HepG2 (cell line): ENCODE data around the gene PRDX2. TPM values are rescaled to one million over a fixed set of nuclear protein-coding genes. Genes with fewer than 3 reads are reported as not detected.

Source experiments
- ELF1 ChIP-seq: sonication (generic); formaldehyde crosslinking; IDR thresholded peaks from 2 replicates; pipeline ENCODE4 v1.4.0; 2020; ENCODE audit warnings: missing genetic modification reagents
- MXI1 ChIP-seq: IDR thresholded peaks from 3 replicates; pipeline ENCODE4 v1.6.1; 2012; ENCODE audit warnings: low read depth, low read length, inconsistent platforms, borderline replicate concordance
- NCOA5 ChIP-seq: sonication (generic); formaldehyde crosslinking; IDR thresholded peaks from 2 replicates; pipeline ENCODE4 v1.4.0; 2020; ENCODE audit warnings: missing genetic modification reagents
- SP1 ChIP-seq, 2 experiments: fragments of 450-650 bp in 1 of 2; sonication (generic) in 1 of 2; formaldehyde crosslinking in 1 of 2; IDR thresholded peaks; 2 replicates each; pipeline versions ENCODE4 v1.4.0 to v1.6.1; 2016 to 2020; ENCODE audit warnings: missing genetic modification reagents in 1 of 2
- TCF12 ChIP-seq, 2 experiments: fragments of 450-650 bp in 1 of 2; sonication (generic) in 1 of 2; formaldehyde crosslinking in 1 of 2; IDR thresholded peaks; 2 replicates each; pipeline versions ENCODE4 v1.6.1 to v1.8.0; 2017 to 2022; ENCODE audit warnings: antibody characterized with exemption in 1 of 2, mild to moderate bottlenecking in 1 of 2, missing genetic modification reagents in 1 of 2, moderate library complexity in 1 of 2
- TRIM24 ChIP-seq: sonication (generic); formaldehyde crosslinking; IDR thresholded peaks from 2 replicates; pipeline ENCODE4 v1.8.0; 2022; ENCODE audit warnings: mild to moderate bottlenecking, missing genetic modification reagents
- ZNF207 ChIP-seq: fragments of 450-650 bp; IDR thresholded peaks from 2 replicates; pipeline ENCODE4 v1.6.1; 2016; ENCODE audit warnings: antibody characterized with exemption, borderline replicate concordance
- ZNF282 ChIP-seq: fragments of 450-650 bp; IDR thresholded peaks from 2 replicates; pipeline ENCODE4 v1.6.1; 2018; ENCODE audit not compliant: partially characterized antibody
- ZNF329 ChIP-seq: sonication (generic); formaldehyde crosslinking; IDR thresholded peaks from 2 replicates; pipeline ENCODE4 v1.9.0; 2021; ENCODE audit warnings: low read depth, mild to moderate bottlenecking, missing genetic modification reagents
- ZNF569 ChIP-seq: sonication (generic); formaldehyde crosslinking; IDR thresholded peaks from 2 replicates; pipeline ENCODE4 v1.5.0; 2020; ENCODE audit warnings: mild to moderate bottlenecking, missing genetic modification reagents, moderate library complexity, borderline replicate concordance
- ZNF670 ChIP-seq: sonication (generic); formaldehyde crosslinking; IDR thresholded peaks from 2 replicates; pipeline ENCODE4 v1.8.0; 2022; ENCODE audit warnings: mild to moderate bottlenecking, missing genetic modification reagents, borderline replicate concordance
- polyA plus RNA-seq, 8 experiments: library from polyadenylated mRNA; depleted of rRNA in 3 of 8; stranded (reverse) in 7 of 8; unstranded in 1 of 8; fragments of >200 nt; fragmentation: Illumina TruSeq in 4 of 8; extraction: Trizol in 4 of 8; gene quantifications; 2 replicates each; pipeline versions ENCODE4 v1.2.1 to v1.2.3, GENCODE V29; 2011 to 2016; ENCODE audit warnings: low read depth in 4 of 8, missing spikeins in 1 of 8, mixed read lengths in 1 of 8; ENCODE audit not compliant: insufficient read depth in 1 of 8
- total RNA-seq, 5 experiments: library from RNA; depleted of rRNA; stranded (reverse); fragments of >200 nt; fragmentation: Illumina TruSeq; extraction: Trizol; gene quantifications; 2 replicates each; pipeline ENCODE4 v1.2.3, GENCODE V29; 2016; ENCODE audit warnings: low read depth in 1 of 5
- TF ChIP-seq, protein P1 (sequence below): sonication (generic); formaldehyde crosslinking; IDR thresholded peaks from 2 replicates; pipeline ENCODE4 v1.9.0; 2022; ENCODE audit warnings: low read depth, missing genetic modification reagents
- TF ChIP-seq, protein P2 (sequence below): sonication (generic); formaldehyde crosslinking; IDR thresholded peaks from 2 replicates; pipeline ENCODE4 v1.4.0; 2020; ENCODE audit warnings: missing genetic modification reagents
- TF ChIP-seq, protein P3 (sequence below): IDR thresholded peaks from 2 replicates; pipeline ENCODE4 v1.6.1; 2012; ENCODE audit warnings: inconsistent platforms
- TF ChIP-seq, protein P4 (sequence below): sonication (generic); formaldehyde crosslinking; IDR thresholded peaks from 2 replicates; pipeline ENCODE4 v1.4.0; 2020; ENCODE audit warnings: missing genetic modification reagents
- TF ChIP-seq, protein P5 (sequence below): sonication (generic); formaldehyde crosslinking; conservative IDR thresholded peaks from 2 replicates; pipeline ENCODE4 v1.8.0; 2022; ENCODE audit warnings: mild to moderate bottlenecking, moderate library complexity, missing genetic modification reagents
- TF ChIP-seq, protein P6 (sequence below), 2 experiments: fragments of 450-650 bp in 1 of 2; sonication (generic) in 1 of 2; formaldehyde crosslinking; IDR thresholded peaks; 2 replicates each; pipeline versions ENCODE4 v1.5.0 to v1.8.0; 2020 to 2022; ENCODE audit warnings: mild to moderate bottlenecking in 1 of 2, missing genetic modification reagents in 1 of 2

The PRDX2 gene
- total and polyA plus RNA-seq, 2 of the 13 experiments (the other 11 are each of a cell fraction or from before 2014, with no cell fraction given): 218 to 381 TPM

DNA sequence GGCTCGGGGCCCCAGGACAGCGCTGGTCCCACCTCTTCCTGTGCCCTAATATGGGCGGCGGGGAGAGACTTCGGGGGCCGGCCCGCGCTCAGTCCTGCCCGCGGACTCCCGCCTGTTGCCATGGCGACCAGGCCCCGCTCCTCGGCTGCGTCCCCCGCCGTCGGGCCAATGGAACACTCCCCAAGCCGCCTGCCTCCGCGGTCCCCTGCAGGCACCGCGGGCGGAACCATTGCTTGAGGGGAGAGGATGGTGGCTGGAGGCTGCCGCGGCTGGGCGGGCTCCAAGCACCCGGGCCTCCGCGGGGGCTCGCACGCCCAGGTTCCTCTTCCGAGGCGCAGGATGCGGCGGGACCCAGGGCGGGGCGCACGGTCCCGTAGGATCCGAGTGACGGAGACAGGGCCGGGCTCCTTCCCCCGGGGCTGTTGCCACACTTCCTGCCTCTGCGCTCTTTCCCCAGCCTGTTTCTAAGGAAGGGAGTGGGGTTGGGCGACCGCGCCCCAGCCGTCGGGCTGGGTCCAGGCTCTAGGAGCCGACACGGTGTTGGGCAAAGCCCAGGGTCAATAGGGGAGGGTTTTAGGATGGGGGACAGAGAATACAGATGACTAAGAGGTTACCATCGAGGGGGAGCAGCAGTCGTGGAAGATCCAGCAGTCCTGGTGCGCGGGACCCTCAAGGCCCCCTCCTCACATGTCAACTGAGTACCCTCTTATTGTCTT lies 11.5 kb downstream of the PRDX2 start (continued):
- no peak for TF ChIP-seq TRIM24
- TF ChIP-seq, protein P1, sequence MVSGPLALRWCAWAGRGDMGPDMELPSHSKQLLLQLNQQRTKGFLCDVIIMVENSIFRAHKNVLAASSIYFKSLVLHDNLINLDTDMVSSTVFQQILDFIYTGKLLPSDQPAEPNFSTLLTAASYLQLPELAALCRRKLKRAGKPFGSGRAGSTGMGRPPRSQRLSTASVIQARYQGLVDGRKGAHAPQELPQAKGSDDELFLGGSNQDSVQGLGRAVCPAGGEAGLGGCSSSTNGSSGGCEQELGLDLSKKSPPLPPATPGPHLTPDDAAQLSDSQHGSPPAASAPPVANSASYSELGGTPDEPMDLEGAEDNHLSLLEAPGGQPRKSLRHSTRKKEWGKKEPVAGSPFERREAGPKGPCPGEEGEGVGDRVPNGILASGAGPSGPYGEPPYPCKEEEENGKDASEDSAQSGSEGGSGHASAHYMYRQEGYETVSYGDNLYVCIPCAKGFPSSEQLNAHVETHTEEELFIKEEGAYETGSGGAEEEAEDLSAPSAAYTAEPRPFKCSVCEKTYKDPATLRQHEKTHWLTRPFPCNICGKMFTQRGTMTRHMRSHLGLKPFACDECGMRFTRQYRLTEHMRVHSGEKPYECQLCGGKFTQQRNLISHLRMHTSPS (CRISPR knock-in tag): no peak
- TF ChIP-seq, protein P2, sequence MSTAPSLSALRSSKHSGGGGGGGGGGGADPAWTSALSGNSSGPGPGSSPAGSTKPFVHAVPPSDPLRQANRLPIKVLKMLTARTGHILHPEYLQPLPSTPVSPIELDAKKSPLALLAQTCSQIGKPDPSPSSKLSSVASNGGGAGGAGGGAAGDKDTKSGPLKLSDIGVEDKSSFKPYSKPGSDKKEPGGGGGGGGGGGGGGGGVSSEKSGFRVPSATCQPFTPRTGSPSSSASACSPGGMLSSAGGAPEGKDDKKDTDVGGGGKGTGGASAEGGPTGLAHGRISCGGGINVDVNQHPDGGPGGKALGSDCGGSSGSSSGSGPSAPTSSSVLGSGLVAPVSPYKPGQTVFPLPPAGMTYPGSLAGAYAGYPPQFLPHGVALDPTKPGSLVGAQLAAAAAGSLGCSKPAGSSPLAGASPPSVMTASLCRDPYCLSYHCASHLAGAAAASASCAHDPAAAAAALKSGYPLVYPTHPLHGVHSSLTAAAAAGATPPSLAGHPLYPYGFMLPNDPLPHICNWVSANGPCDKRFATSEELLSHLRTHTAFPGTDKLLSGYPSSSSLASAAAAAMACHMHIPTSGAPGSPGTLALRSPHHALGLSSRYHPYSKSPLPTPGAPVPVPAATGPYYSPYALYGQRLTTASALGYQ (CRISPR knock-in tag): no peak
- TF ChIP-seq, protein P3, sequence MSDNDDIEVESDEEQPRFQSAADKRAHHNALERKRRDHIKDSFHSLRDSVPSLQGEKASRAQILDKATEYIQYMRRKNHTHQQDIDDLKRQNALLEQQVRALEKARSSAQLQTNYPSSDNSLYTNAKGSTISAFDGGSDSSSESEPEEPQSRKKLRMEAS: peak; percentile 41
- TF ChIP-seq ZNF207: no peak
- no peak for TF ChIP-seq ZNF569 (CRISPR knock-in tag)
- no peak for TF ChIP-seq ZNF670 (CRISPR knock-in tag)
- TF ChIP-seq, protein P4, sequence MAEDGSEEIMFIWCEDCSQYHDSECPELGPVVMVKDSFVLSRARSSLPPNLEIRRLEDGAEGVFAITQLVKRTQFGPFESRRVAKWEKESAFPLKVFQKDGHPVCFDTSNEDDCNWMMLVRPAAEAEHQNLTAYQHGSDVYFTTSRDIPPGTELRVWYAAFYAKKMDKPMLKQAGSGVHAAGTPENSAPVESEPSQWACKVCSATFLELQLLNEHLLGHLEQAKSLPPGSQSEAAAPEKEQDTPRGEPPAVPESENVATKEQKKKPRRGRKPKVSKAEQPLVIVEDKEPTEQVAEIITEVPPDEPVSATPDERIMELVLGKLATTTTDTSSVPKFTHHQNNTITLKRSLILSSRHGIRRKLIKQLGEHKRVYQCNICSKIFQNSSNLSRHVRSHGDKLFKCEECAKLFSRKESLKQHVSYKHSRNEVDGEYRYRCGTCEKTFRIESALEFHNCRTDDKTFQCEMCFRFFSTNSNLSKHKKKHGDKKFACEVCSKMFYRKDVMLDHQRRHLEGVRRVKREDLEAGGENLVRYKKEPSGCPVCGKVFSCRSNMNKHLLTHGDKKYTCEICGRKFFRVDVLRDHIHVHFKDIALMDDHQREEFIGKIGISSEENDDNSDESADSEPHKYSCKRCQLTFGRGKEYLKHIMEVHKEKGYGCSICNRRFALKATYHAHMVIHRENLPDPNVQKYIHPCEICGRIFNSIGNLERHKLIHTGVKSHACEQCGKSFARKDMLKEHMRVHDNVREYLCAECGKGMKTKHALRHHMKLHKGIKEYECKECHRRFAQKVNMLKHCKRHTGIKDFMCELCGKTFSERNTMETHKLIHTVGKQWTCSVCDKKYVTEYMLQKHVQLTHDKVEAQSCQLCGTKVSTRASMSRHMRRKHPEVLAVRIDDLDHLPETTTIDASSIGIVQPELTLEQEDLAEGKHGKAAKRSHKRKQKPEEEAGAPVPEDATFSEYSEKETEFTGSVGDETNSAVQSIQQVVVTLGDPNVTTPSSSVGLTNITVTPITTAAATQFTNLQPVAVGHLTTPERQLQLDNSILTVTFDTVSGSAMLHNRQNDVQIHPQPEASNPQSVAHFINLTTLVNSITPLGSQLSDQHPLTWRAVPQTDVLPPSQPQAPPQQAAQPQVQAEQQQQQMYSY (CRISPR knock-in tag): no peak
- TF ChIP-seq MXI1: peak; percentile 81; the same call in 2 of the 3 replicates
- TF ChIP-seq SP1 (IDR thresholded peaks at IDR 0.05): no peak
- TF ChIP-seq SP1 (CRISPR knock-in tag; IDR thresholded peaks at IDR 0.05): peak; percentile 26; the same call in 1 of the 2 replicates
- TF ChIP-seq NCOA5 (CRISPR knock-in tag): no peak
- TF ChIP-seq, protein P5, sequence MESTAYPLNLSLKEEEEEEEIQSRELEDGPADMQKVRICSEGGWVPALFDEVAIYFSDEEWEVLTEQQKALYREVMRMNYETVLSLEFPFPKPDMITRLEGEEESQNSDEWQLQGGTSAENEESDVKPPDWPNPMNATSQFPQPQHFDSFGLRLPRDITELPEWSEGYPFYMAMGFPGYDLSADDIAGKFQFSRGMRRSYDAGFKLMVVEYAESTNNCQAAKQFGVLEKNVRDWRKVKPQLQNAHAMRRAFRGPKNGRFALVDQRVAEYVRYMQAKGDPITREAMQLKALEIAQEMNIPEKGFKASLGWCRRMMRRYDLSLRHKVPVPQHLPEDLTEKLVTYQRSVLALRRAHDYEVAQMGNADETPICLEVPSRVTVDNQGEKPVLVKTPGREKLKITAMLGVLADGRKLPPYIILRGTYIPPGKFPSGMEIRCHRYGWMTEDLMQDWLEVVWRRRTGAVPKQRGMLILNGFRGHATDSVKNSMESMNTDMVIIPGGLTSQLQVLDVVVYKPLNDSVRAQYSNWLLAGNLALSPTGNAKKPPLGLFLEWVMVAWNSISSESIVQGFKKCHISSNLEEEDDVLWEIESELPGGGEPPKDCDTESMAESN (CRISPR knock-in tag): peak; percentile 73; the same call in 1 of the 2 replicates
- peak; percentile 45; the same call in 1 of the 2 replicates for TF ChIP-seq ZNF329
- no peak for TF ChIP-seq TCF12 (IDR thresholded peaks at IDR 0.05)
- TF ChIP-seq TCF12 (CRISPR knock-in tag; IDR thresholded peaks at IDR 0.05): no peak
- TF ChIP-seq, protein P6, sequence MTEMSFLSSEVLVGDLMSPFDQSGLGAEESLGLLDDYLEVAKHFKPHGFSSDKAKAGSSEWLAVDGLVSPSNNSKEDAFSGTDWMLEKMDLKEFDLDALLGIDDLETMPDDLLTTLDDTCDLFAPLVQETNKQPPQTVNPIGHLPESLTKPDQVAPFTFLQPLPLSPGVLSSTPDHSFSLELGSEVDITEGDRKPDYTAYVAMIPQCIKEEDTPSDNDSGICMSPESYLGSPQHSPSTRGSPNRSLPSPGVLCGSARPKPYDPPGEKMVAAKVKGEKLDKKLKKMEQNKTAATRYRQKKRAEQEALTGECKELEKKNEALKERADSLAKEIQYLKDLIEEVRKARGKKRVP (CRISPR knock-in tag; IDR thresholded peaks at IDR 0.05): no peak
- TF ChIP-seq ZNF282: no peak
- TF ChIP-seq ELF1: 0 out of 2 replicates have a peak, but pooled peaks have one; percentile 28
